GM19238 (cell line): ENCODE data around the gene ATP9B.

Experiments used
- DNase-seq: peaks from one replicate; pipeline ENCODE4 v3.0.0; 2011; ENCODE audit warnings: low spot score; ENCODE audit not compliant: insufficient read length

The ATP9B gene

GRCh38 chr18:79424008-79424565, 354.9 kb downstream of the ATP9B start:
- DNase-seq: no peak

GRCh38 chr18:79424880-79425568, 355.8 kb downstream of the ATP9B start:
- no peak for DNase-seq

- DNase-seq: no peak
Observed at GRCh38 chr18:79425569-79425886, 356.3 kb downstream of the ATP9B start.

DNA sequence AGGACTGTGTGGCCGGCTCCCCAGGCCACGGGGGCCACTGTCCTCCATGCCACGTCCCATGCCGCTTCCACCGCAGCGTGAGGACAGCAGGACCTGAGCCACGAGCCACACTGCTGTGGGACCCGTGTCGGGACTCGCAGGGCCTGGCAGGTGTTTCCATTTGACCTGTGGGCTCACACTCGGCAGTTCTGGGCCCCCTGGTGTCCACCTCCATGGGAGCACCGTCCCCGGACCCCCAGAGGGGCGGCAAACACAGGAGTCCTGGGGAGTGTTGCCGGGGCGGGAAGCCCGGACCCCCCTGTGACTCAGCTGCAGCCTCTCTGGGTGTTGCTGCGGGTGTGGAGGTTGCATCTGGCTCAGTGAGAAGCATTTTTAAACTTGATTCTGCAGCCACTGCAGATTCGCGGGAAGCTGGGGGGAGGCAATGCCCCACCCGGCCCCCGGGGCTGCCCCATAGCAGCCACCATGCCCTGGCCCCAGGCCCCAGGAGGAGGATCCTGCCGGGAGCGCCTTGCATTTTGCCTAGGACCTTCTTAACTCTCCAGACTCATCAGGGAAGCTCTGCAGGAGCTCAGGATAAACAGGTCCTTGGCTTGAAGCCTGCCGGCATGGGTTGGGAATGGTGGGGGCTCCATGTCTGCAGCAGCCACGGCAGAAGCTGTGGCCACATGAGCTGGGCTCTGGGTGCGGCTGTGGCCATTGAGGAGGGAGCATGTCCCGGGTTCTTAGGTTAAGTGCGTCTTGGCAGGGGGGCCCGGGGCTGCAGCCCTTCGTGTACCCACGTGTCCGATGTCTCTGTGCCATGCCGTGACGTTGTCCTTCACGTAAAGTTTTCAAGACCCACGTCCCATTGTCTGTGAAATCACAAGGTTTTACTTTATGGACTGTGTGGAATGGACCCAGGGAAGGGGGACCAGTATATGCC, 357.4 kb downstream of the ATP9B start:
- DNase-seq: no peak

DNA sequence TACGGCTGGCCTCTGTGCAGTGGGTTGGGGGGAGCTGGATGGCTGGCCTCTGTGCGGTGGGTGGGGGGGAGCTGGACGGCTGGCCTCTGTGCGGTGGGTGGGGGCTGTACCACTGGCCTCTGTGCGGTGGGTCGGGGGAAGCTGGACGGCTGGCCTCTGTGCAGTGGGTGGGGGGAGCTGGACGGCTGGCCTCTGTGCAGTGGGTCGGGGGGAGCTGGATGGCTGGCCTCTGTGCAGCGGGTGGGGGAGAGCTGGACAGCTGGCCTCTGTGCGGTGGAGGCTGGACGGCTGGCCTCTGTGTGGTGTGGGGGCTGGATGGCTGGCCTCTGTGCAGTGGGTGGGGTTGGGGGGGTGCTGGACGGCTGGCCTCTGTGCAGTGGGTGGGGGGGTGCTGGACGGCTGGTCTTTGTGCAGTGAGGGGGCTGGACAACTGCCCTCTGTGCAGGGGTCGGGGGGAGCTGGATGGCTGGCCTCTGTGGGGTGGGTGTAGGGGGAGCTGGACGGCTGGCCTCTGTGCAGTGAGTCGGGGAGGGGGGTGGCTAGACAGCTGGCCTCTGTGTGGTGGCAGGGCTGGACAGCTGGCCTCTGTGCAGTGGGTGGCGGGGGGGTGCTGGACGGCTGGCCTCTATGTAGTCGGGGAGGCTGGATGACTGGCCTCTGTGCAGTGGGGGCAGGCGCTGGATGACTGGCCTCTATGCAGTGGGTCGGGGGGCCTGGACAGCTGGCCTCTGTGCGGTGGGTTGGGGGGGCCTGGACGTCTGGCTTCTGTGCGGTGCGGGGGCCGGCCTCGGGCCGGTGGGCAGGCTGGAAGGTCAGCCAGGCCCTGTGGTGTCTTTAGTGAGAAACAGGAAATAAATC, 358.4 kb downstream of the ATP9B start:
- DNase-seq: no peak
